ENCODE measurements around the gene KCNH2. TPM values are rescaled to one million over a fixed set of nuclear protein-coding genes. Genes with fewer than 3 reads are reported as not detected.

Gene KCNH2
- total and polyA plus RNA-seq, 5 donors: 113 to 163 (median 132) TPM

DNA sequence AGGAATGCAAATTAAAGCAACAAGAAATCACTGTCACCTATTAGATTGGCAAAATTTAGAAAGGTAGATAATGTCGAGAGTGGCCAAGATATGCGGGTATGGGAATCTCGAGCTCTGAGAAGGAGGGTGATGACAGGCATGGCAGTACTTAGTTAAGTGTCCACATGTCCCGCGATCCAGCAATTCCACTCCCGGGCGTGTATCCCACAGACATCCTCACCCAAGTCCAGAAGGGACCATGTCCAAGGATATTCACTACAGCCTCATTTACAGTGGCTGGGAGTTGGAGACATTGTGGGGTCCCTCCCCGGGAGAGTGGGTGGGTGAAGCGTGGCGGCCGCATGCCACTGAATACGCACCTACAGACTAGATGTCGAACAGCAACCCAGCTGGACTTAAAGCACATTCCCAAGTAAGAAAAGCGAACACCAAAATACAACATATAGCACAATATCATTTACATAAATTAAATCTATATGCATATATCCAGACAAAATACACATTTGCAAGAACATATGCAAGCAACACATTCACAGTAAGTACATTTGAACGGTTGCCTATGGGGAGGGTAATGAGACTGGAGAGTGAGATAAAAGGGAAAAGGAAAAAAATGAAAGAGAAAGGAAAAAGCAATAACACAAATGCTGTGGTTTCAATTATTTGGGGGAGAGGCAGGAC lies 9.9 kb downstream of the KCNH2 start:
- Histone ChIP-seq H3K4me1 (ENCODE audit: control insufficient read depth, insufficient read depth, low read length) (peaks cover 13% of the 10 kb centered on the region), H3K27ac (ENCODE audit: low read length) (peak overlapping the region; percentile 40)

DNA sequence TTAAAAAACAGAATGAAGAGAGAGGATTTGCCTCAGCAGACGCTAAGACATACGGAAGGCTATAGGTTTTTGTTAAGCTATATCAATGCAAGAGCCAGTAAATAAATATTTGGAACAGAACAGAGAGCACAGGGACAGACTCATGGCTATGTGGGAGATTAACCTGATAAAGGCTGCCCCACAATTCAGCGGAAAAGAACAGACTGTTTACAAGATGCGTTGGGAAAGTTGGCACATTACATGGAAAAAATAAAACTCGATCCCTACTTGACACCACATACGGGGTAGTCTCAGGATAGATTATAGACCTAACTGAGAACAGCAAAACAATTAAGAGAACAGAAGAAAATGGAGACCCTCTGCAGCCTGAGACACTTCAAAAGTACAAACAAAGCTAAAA lies 10.8 kb downstream of the KCNH2 start:
- DNase-seq (no peak), ATAC-seq (no peak)
- intact Hi-C loops (cut with DNase I): no loop called here
- 53% methylated on average over 6 of the region's 6 CpGs for WGBS
- Histone ChIP-seq H3K9me3 (ENCODE audit: control insufficient read depth, low read length) (no peaks in the 10 kb centered on the region), H3K27ac (ENCODE audit: low read length) (no peak overlapping the region), H3K4me1 (ENCODE audit: control insufficient read depth, insufficient read depth, low read length) (peaks cover 12% of the 10 kb centered on the region), H3K27me3 (ENCODE audit: control insufficient read depth, insufficient read depth) (no peaks in the 10 kb centered on the region), H3K4me3 (ENCODE audit: low read length) (no peak overlapping the region)

More for the DNA sequence above, 9.9 kb downstream of the KCNH2 start:
- H3K27me3 ChIP-seq (ENCODE audit: control insufficient read depth, insufficient read depth): no peaks in the 10 kb centered on the region
- intact Hi-C loops (cut with DNase I): no loop called here
- no peaks in the 10 kb centered on the region for H3K9me3 ChIP-seq (ENCODE audit: control insufficient read depth, low read length)
- ATAC-seq (no peak), DNase-seq (peak in 2 of 3 donors; percentile 67 to 75)
- no peak overlapping the region for H3K4me3 ChIP-seq (ENCODE audit: low read length)
- 64% methylated on average over 15 of the region's 15 CpGs for WGBS

DNA sequence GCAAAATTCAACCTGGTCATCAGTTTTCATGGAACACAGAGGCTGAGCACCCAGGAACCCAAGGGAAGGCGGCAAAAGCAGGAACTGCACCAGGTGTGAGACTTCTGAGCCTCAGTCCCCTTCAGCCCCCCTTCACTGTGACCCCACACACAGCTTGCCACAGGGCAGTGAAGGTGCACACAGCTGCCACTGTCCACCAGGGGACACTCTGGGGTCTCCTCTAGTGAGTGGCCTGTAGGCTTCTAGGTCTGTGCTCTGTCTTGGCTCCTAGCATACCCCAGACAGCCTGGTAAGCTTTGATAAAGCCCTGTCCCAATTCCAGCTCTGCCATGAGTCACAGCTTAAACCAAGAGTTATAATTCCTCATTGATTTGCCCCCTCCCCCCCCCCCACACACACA lies 12.1 kb downstream of the KCNH2 start:
- peak overlapping the region; percentile 93 for H3K27ac ChIP-seq (ENCODE audit: low read length)
- ATAC-seq (no peak), DNase-seq (peak in 2 of 3 donors; percentile 51 to 55)
- no peaks in the 10 kb centered on the region for H3K9me3 ChIP-seq (ENCODE audit: control insufficient read depth, low read length)
- H3K27me3 ChIP-seq (ENCODE audit: control insufficient read depth, insufficient read depth): no peaks in the 10 kb centered on the region
- intact Hi-C loops (cut with DNase I): no loop called here
- no peak overlapping the region for H3K4me3 ChIP-seq (ENCODE audit: low read length)
- H3K4me1 ChIP-seq (ENCODE audit: control insufficient read depth, insufficient read depth, low read length): peaks cover 13% of the 10 kb centered on the region
- WGBS: 94% methylated on average over 1 of the region's 1 CpG

DNA sequence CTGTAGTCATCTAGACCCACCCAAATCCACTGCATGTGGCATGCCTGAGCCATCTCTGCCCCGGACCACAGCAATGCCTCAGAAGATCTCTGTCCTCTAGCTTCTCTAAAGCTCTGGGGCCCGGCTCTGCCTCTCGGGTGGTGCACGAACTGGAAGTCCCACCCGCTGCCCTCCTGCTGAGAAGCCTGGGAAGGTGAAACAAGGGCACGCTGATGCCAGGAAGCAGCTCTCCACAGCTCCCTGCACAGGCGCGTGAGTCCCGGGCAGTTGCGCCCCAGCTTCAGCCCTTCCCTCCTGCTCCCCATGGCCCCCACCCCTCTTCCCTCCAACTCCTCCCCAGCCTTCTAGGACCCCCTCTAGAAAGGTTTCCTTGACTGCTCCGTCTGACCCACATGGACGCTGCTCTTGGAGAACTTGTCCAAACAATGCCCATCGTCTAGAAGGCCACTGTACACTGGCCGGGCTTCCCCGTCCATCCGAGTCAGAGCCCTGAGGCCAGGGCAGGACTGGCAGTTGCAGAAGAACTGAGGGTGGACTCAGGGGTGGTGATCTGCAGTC lies 12.8 kb downstream of the KCNH2 start:
- H3K27ac ChIP-seq (ENCODE audit: low read length): peak overlapping the region; percentile 93
- no peaks in the 10 kb centered on the region for H3K27me3 ChIP-seq (ENCODE audit: control insufficient read depth, insufficient read depth)
- DNase-seq: peak in 2 of 3 donors; percentile 56 to 70
- peaks cover 12% of the 10 kb centered on the region for H3K4me1 ChIP-seq (ENCODE audit: control insufficient read depth, insufficient read depth, low read length)
- no peak overlapping the region for H3K4me3 ChIP-seq (ENCODE audit: low read length)
- H3K9me3 ChIP-seq (ENCODE audit: control insufficient read depth, low read length): no peaks in the 10 kb centered on the region
- 56% methylated on average over 16 of the region's 16 CpGs for WGBS
- ATAC-seq: peak in 1 of 2 donors; percentile 5
- intact Hi-C loops (cut with DNase I): no loop called here

- Histone ChIP-seq H3K4me3 (ENCODE audit: low read length) (no peak overlapping the region), H3K4me1 (ENCODE audit: control insufficient read depth, insufficient read depth, low read length) (peaks cover 12% of the 10 kb centered on the region), H3K27me3 (ENCODE audit: control insufficient read depth, insufficient read depth) (no peaks in the 10 kb centered on the region), H3K9me3 (ENCODE audit: control insufficient read depth, low read length) (no peaks in the 10 kb centered on the region), H3K27ac (ENCODE audit: low read length) (peak overlapping the region; percentile 93)
- intact Hi-C loops (cut with DNase I): no loop called here
- ATAC-seq: peak; percentile 74 to 81
- 32% methylated on average over 16 of the region's 16 CpGs for WGBS
- DNase-seq: peak; percentile 78 to 93 (median 92)
These were observed 13.5 kb downstream of the KCNH2 start for GRCh38 chr7:150964593-150965111.

- peak in 1 of 2 donors; percentile 1 for ATAC-seq
- H3K4me1 ChIP-seq (ENCODE audit: control insufficient read depth, insufficient read depth, low read length): peaks cover 9% of the 10 kb centered on the region
- peak; percentile 14 to 62 (median 31) for DNase-seq
These were observed 14.2 kb downstream of the KCNH2 start for GRCh38 chr7:150963707-150964559.

DNA sequence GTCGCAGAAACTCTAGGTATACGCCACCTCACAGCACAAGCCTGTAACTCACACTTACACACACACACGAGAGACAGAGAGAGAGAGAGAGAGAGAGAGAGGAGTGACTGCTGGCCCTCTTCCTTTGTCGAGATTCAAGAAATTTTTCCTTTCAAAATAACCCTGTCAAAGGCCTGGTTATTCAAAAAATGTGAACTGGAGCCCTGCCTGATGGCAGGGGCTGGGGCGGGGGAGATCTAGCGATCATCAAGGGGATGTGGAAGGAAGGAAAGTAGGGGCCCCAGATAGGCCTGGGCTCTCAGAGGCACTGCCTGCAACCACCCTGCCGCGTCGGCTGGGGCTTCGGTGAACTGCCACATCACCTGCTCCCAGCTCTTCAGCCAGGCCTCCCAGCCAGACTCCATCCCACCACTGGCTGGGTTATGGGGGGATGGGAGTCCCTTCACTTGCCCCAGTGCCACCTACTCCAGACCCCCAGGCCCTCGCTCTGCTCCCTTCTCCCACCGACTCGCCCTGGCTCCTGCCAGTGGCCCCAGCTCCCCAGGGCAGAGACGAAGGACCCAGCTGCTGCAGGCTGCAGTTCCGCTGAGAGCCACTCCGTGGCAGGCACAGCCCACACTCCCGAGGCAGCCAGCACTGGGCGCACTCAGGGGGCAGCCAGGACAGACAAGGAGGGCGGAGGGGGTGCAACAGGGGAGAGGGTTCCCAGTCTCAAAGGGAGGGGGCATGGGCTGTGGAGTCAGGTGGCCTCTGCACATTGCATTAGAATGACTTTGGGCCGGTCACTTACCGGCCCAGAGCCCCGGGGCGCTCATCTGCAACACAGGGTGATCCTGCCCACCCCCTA lies 15.3 kb downstream of the KCNH2 start:
- Histone ChIP-seq H3K27me3 (ENCODE audit: control insufficient read depth, insufficient read depth) (no peaks in the 10 kb centered on the region), H3K9me3 (ENCODE audit: control insufficient read depth, low read length) (no peaks in the 10 kb centered on the region), H3K27ac (ENCODE audit: low read length) (peak overlapping the region; percentile 87), H3K4me1 (ENCODE audit: control insufficient read depth, insufficient read depth, low read length) (peaks cover 14% of the 10 kb centered on the region), H3K4me3 (ENCODE audit: low read length) (no peak overlapping the region)
- intact Hi-C loops (cut with DNase I): loop anchor here in 1 of 4 donors (2.0 kb wide), 1 partner anchor 24 kb away; no protein-coding TSS in a partner anchor
- ATAC-seq (peak; percentile 54 to 65), DNase-seq (peak; percentile 62 to 88 (median 78))
- WGBS: 32% methylated on average over 23 of the region's 23 CpGs

More at GRCh38 chr7:150963707-150964559, 14.2 kb downstream of the KCNH2 start:
- WGBS: 62% methylated on average over 18 of the region's 18 CpGs
- Histone ChIP-seq H3K27ac (ENCODE audit: low read length) (peak overlapping the region; percentile 84), H3K9me3 (ENCODE audit: control insufficient read depth, low read length) (no peaks in the 10 kb centered on the region), H3K27me3 (ENCODE audit: control insufficient read depth, insufficient read depth) (no peaks in the 10 kb centered on the region), H3K4me3 (ENCODE audit: low read length) (no peak overlapping the region)
- intact Hi-C loops (cut with DNase I): loop anchor here in 1 of 4 donors (2.0 kb wide), 1 partner anchor 23 kb away; no protein-coding TSS in a partner anchor

GRCh38 chr7:150962290-150962552 lies 15.9 kb downstream of the KCNH2 start:
- DNase-seq: no peak
- Histone ChIP-seq H3K27me3 (ENCODE audit: control insufficient read depth, insufficient read depth) (no peaks in the 10 kb centered on the region), H3K9me3 (ENCODE audit: control insufficient read depth, low read length) (no peaks in the 10 kb centered on the region), H3K27ac (ENCODE audit: low read length) (peak overlapping the region; percentile 87), H3K4me3 (ENCODE audit: low read length) (no peak overlapping the region), H3K4me1 (ENCODE audit: control insufficient read depth, insufficient read depth, low read length) (peaks cover 17% of the 10 kb centered on the region)
- WGBS: 47% methylated on average over 2 of the region's 2 CpGs
- intact Hi-C loops (cut with DNase I): loop anchor here in 1 of 4 donors (2.0 kb wide), 1 partner anchor 25 kb away; no protein-coding TSS in a partner anchor
- no peak for ATAC-seq

- Histone ChIP-seq H3K27ac (ENCODE audit: low read length) (peak overlapping the region; percentile 87), H3K4me3 (ENCODE audit: low read length) (no peak overlapping the region), H3K27me3 (ENCODE audit: control insufficient read depth, insufficient read depth) (no peaks in the 10 kb centered on the region), H3K9me3 (ENCODE audit: control insufficient read depth, low read length) (no peaks in the 10 kb centered on the region), H3K4me1 (ENCODE audit: control insufficient read depth, insufficient read depth, low read length) (peaks cover 17% of the 10 kb centered on the region)
- 70% methylated on average over 17 of the region's 17 CpGs for WGBS
- DNase-seq (peak in 2 of 3 donors; percentile 16 to 63), ATAC-seq (no peak)
- intact Hi-C loops (cut with DNase I): loop anchor here in 1 of 4 donors (2.0 kb wide), 1 partner anchor 25 kb away; no protein-coding TSS in a partner anchor
These were observed 16.4 kb downstream of the KCNH2 start for GRCh38 chr7:150961510-150962289.
